Endodermal cell (in vitro differentiated cells): ENCODE measurements around the gene FXYD1. TPM values are rescaled to one million over a fixed set of nuclear protein-coding genes. Genes with fewer than 3 reads are reported as not detected.
A peak's percentile ranks its signal among the peaks of the same experiment; 100 is the strongest.
"Not testable (repeated sequence)": the region's sequence is repeated elsewhere in the genome, so short reads cannot be mapped to it uniquely, and the experiment has no call there.

Source experiments
- DNase-seq: peaks from one replicate; pipeline ENCODE4 v3.0.0-alpha.2; 2017
- H3K27ac ChIP-seq: 2 replicates; pipeline ENCODE4 v1.5.1; 2013; ENCODE audit warnings: mild to moderate bottlenecking, low read depth, low read length, moderate library complexity
- H3K27me3 ChIP-seq: 2 replicates; pipeline ENCODE4 v1.6.1; 2013; ENCODE audit warnings: mild to moderate bottlenecking, low read length, moderate library complexity; ENCODE audit not compliant: insufficient read depth, control insufficient read depth, poor library complexity, severe bottlenecking
- H3K36me3 ChIP-seq: 2 replicates; pipeline ENCODE4 v1.7.0; 2013; ENCODE audit warnings: mild to moderate bottlenecking, low read length, moderate library complexity; ENCODE audit not compliant: control insufficient read depth, insufficient read depth
- H3K4me1 ChIP-seq: one replicate; pipeline ENCODE4 v1.7.0; 2013; ENCODE audit warnings: low read length; ENCODE audit not compliant: control insufficient read depth, insufficient read depth
- H3K4me3 ChIP-seq: 2 replicates; pipeline ENCODE4 v1.5.1; 2013; ENCODE audit warnings: mild to moderate bottlenecking, low read length, moderate library complexity
- H3K9ac ChIP-seq: 2 replicates; pipeline ENCODE4 v1.6.1; 2013; ENCODE audit warnings: mild to moderate bottlenecking, low read length, moderate library complexity; ENCODE audit not compliant: poor library complexity, severe bottlenecking; ENCODE audit errors: extremely low read depth
- H3K9me3 ChIP-seq: 2 replicates; pipeline ENCODE4 v1.6.1; 2013; ENCODE audit warnings: mild to moderate bottlenecking, low read length, moderate library complexity; ENCODE audit not compliant: control insufficient read depth
- H3K27ac Mint-ChIP-seq: 2 replicates; pipeline ENCODE4 v1.8.0; 2020; ENCODE audit warnings: mixed read lengths
- H3K27me3 Mint-ChIP-seq: 2 replicates; pipeline ENCODE4 v1.8.0; 2021; ENCODE audit warnings: mild to moderate bottlenecking, mixed read lengths; ENCODE audit not compliant: insufficient read depth
- H3K36me3 Mint-ChIP-seq: 2 replicates; pipeline ENCODE4 v1.8.0; 2020; ENCODE audit warnings: low read depth, mixed read lengths
- H3K4me1 Mint-ChIP-seq: 2 replicates; pipeline ENCODE4 v1.8.0; 2020; ENCODE audit warnings: mixed read lengths
- H3K4me3 Mint-ChIP-seq: 2 replicates; pipeline ENCODE4 v1.8.0; 2020; ENCODE audit warnings: mild to moderate bottlenecking, moderate library complexity, mixed read lengths
- H3K9me3 Mint-ChIP-seq: 2 replicates; pipeline ENCODE4 v1.8.0; 2020; ENCODE audit warnings: mild to moderate bottlenecking, mixed read lengths
- WGBS, 2 experiments: methylation state at CpG; one replicate each; pipeline versions ENCODE4 v1.1.5 to v1.1.7; 2013; ENCODE audit warnings: missing lambda C conversion rate in 2 of 2, mixed read lengths in 1 of 2; ENCODE audit not compliant: insufficient coverage in 1 of 2, insufficient read length in 1 of 2; 5-methylcytosine and 5-hydroxymethylcytosine counted together
- total RNA-seq, 2 donors: library from RNA; stranded (reverse); fragmentation: NEBNext Ultra II Directional in 1 of 2; extraction: Animal tissue kit (Norgen Biotek cat#: 25700) in 1 of 2; gene quantifications; 2 replicates in 1 of 2; 3 replicates in 1 of 2; pipeline ENCODE4 v1.2.1, GENCODE V29; 2021
- TF ChIP-seq, protein P1 (sequence below): fragments of 200-600 bp; sonication (generic); conservative IDR thresholded peaks from 2 replicates; pipeline ENCODE4 v1.5.0; 2021; ENCODE audit warnings: antibody characterized with exemption, mild to moderate bottlenecking

FXYD1 gene
- total RNA-seq, 2 donors from 2014 or later, result 0.75 TPM; not detected in 1

DNA sequence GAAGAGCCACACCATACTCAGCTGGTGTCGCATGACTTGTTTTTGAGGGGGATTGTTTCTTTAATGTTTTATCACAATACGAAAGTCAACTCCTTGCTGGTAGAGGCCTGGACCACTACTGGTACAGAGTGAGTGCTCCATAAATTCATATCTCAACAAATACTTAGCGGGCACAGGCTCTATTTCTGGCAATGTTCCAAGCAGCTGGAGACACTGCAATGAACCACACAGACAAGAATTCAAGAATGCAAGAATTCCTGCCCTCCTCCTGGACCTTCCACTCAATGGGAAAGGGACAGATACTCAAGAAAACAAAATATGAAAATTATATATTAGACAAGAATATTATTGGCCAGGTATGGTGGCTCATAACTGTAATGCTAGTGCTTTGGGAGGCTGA is 10.8 kb downstream of the FXYD1 start:
- Mint-ChIP-seq H3K4me3 (no peak overlapping the region), H3K4me1 (peaks cover 2% of the 10 kb centered on the region), H3K27me3 (peaks cover 38% of the 10 kb centered on the region), H3K36me3 (no peaks in the 10 kb centered on the region), H3K27ac (no peak overlapping the region), H3K9me3 (no peaks in the 10 kb centered on the region)
- no peak overlapping the region for H3K27ac ChIP-seq
- peaks cover 30% of the 10 kb centered on the region for H3K27me3 ChIP-seq
- DNase-seq, result no peak
- WGBS, 2 experiments, result 96 to 100% methylated on average over 3 of the region's 3 CpGs
- no peaks in the 10 kb centered on the region for H3K36me3 ChIP-seq
- H3K4me1 ChIP-seq, result no peaks in the 10 kb centered on the region
- H3K4me3 ChIP-seq, result no peak overlapping the region
- TF ChIP-seq, protein P1, sequence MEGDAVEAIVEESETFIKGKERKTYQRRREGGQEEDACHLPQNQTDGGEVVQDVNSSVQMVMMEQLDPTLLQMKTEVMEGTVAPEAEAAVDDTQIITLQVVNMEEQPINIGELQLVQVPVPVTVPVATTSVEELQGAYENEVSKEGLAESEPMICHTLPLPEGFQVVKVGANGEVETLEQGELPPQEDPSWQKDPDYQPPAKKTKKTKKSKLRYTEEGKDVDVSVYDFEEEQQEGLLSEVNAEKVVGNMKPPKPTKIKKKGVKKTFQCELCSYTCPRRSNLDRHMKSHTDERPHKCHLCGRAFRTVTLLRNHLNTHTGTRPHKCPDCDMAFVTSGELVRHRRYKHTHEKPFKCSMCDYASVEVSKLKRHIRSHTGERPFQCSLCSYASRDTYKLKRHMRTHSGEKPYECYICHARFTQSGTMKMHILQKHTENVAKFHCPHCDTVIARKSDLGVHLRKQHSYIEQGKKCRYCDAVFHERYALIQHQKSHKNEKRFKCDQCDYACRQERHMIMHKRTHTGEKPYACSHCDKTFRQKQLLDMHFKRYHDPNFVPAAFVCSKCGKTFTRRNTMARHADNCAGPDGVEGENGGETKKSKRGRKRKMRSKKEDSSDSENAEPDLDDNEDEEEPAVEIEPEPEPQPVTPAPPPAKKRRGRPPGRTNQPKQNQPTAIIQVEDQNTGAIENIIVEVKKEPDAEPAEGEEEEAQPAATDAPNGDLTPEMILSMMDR, result no peak
- H3K9ac ChIP-seq, result no peak overlapping the region
- no peaks in the 10 kb centered on the region for H3K9me3 ChIP-seq

DNA sequence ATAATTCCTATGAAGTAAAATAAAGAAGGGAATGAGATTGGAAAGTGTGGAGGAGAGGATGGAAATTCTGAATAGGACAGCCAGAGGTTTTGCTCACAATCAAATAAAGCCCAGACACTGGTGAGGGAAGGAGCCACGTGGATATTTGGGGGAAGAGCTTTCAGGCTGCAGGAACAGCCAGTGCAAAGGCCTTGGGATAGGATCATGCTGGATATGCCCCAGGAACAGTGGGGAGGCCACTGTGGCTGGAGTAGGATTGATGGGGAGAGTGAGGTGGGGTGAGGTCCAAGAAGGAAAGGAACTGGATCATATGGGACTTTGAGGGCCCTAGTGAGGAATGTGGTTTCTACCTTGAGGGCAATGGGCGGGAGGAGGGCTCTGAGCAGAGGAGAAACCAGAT is 11.8 kb downstream of the FXYD1 start:
- Histone ChIP-seq H3K9me3 (no peaks in the 10 kb centered on the region), H3K9ac (no peak overlapping the region), H3K36me3 (no peaks in the 10 kb centered on the region), H3K4me3 (no peak overlapping the region), H3K4me1 (no peaks in the 10 kb centered on the region), H3K27me3 (peaks cover 30% of the 10 kb centered on the region), H3K27ac (no peak overlapping the region)
- Mint-ChIP-seq H3K36me3 (no peaks in the 10 kb centered on the region), H3K9me3 (no peaks in the 10 kb centered on the region), H3K27ac (no peak overlapping the region), H3K4me3 (no peak overlapping the region), H3K27me3 (peaks cover 39% of the 10 kb centered on the region), H3K4me1 (peaks cover 6% of the 10 kb centered on the region)
- TF ChIP-seq, protein P1, result no peak
- WGBS, 2 experiments, result 79 to 83% methylated on average over 2 of the region's 2 CpGs
- no peak for DNase-seq

DNA sequence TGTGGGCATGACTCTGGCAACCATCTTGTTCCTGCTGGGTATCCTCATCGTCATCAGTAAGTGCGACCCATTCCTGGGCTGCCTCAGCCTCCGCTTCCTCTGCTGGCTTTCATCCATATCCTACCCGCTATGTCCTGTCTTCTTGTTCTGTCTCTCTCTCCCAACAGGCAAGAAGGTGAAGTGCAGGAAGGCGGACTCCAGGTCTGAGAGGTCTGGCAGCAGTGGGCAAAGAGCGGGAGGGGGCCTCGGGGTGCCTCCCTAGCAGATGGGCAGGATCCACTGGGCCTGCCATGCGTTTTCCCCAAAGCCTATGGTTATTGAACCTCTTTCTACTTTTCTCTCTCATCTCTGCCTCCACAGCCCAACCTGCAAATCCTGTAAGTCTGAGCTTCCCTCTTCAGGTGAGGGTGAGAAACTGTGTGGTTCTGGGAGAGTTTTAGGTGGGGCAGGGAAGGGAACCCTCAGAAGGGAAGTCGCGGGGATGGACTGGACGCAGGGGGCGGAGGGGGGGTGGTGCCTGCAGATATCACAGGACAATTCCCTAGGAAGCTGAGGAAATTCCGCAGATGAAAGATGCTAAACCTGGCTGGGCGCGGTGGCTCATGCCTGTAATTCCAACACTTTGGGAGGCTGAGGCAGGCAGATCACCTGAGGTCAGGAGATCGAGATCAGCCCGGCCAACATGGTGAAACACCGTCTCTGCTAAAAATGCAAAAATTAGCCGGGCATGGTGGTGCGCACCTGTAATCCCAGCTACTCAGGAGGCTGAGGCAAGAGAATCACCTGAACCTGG is 12.8 kb downstream of the FXYD1 start:
- H3K27me3 ChIP-seq, result peaks cover 27% of the 10 kb centered on the region
- peak; percentile 65 for DNase-seq
- peaks cover 6% of the 10 kb centered on the region for H3K4me1 Mint-ChIP-seq

DNA sequence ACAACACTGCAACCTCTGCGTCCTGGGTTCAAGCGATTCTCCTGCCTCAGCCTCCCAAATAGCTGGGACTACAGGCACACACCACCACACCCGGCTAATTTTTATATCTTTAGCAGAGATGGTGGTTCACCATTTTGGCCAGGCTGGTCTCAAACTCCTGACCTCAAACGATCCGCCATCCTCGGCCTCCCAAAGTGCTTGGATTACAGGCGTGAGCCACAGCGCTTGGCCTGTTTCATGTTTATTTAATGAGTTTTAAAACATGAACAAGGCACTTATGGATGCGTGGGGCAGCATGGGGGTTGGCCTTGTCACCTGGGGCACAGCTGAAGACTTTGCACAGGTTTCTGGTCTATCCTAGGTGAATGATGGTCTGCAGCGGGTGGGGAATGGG is 14.5 kb downstream of the FXYD1 start:
- not testable (repeated sequence) for H3K4me3 ChIP-seq, H3K9me3 ChIP-seq, H3K27ac ChIP-seq, H3K36me3 ChIP-seq, H3K9me3 Mint-ChIP-seq, H3K4me1 ChIP-seq, H3K4me1 Mint-ChIP-seq, DNase-seq, H3K4me3 Mint-ChIP-seq, H3K9ac ChIP-seq, H3K36me3 Mint-ChIP-seq, H3K27ac Mint-ChIP-seq
- H3K27me3 Mint-ChIP-seq, result peaks cover 36% of the 10 kb centered on the region
- 87 to 93% methylated on average over 6 to 10 of the region's 10 CpGs for WGBS, 2 experiments
- H3K27me3 ChIP-seq, result peaks cover 27% of the 10 kb centered on the region

More for the DNA sequence above, 12.8 kb downstream of the FXYD1 start:
- Histone ChIP-seq H3K9ac (no peak overlapping the region), H3K36me3 (no peaks in the 10 kb centered on the region), H3K4me1 (no peaks in the 10 kb centered on the region), H3K4me3 (no peak overlapping the region), H3K9me3 (no peaks in the 10 kb centered on the region), H3K27ac (no peak overlapping the region)
- Mint-ChIP-seq H3K9me3 (no peaks in the 10 kb centered on the region), H3K36me3 (no peaks in the 10 kb centered on the region), H3K27ac (no peak overlapping the region), H3K27me3 (peaks cover 37% of the 10 kb centered on the region), H3K4me3 (no peak overlapping the region)
- WGBS, 2 experiments, result 90% methylated on average over 20 of the region's 20 CpGs
- TF ChIP-seq, protein P1, result peak; percentile 35
